ENCODE results near the gene ZNF717. TPM values are rescaled to one million over a fixed set of nuclear protein-coding genes. Genes with fewer than 3 reads are reported as not detected.

The ZNF717 gene
- total RNA-seq, 1 experiment from 2014 or later, result 13.0 TPM

- no peak overlapping the region for H3K56ac ChIP-seq (ENCODE audit: insufficient read length, low read depth, low read length)
- peaks cover 0 to 3% of the 10 kb centered on the region in 2 experiments; a peak in 2 of 4 replicates for H3K4me1 Mint-ChIP-seq
- no peaks in the 10 kb centered on the region for H3K27me3 ChIP-seq (ENCODE audit: insufficient read depth, low read length)
- H3K27me3 Mint-ChIP-seq (ENCODE audit: low read depth), result peaks cover 2% of the 10 kb centered on the region; the same call in 1 of the 2 replicates
- no peak overlapping the region for H2BK120ac ChIP-seq (ENCODE audit: low read depth, low read length, poor library complexity, severe bottlenecking)
- no peak overlapping the region for H3K9ac ChIP-seq (ENCODE audit: extremely low read depth, insufficient read length, low read length)
- H2AK5ac ChIP-seq (ENCODE audit: insufficient read length, low read length), result no peak overlapping the region
- no peak overlapping the region for H2BK20ac ChIP-seq (ENCODE audit: low read depth, low read length, poor library complexity, severe bottlenecking)
- H3K36me3 Mint-ChIP-seq (ENCODE audit: insufficient read depth in 1 of 3, low read depth in 3 of 3), result peaks cover 83 to 91% (median 86%) of the 10 kb centered on the region in 3 experiments
- H3K4ac ChIP-seq (ENCODE audit: low read depth, low read length), result no peak overlapping the region
- no peaks in the 10 kb centered on the region for H3K79me1 ChIP-seq (ENCODE audit: insufficient read depth, low read depth, low read length, poor library complexity, severe bottlenecking)
- no peak overlapping the region for H2BK12ac ChIP-seq (ENCODE audit: insufficient read length, low read depth, low read length)
- H3K79me2 ChIP-seq (ENCODE audit: insufficient read depth, low read length), result no peaks in the 10 kb centered on the region
- no peak overlapping the region for H4K5ac ChIP-seq (ENCODE audit: insufficient read length, low read depth, low read length)
- H3K18ac ChIP-seq (ENCODE audit: insufficient read length, low read depth, low read length), result no peak overlapping the region
- peaks cover 83 to 91% of the 10 kb centered on the region in 2 experiments for H3K9me3 Mint-ChIP-seq
- DNase-seq, result no peak
- no peak overlapping the region for H3T11ph ChIP-seq (ENCODE audit: low read length)
- H3K14ac ChIP-seq (ENCODE audit: insufficient read depth, low read length), result no peak overlapping the region
- TF ChIP-seq CTCF (conservative IDR thresholded peaks at IDR 0.05), result no peak
- H4K20me1 ChIP-seq (ENCODE audit: control insufficient read depth, insufficient read depth, insufficient read length), result no peaks in the 10 kb centered on the region
- no peak overlapping the region for H3K23ac ChIP-seq (ENCODE audit: insufficient read length, low read depth, low read length)
- no CpG with 5 or more reads among the region's 2 CpGs for WGBS (ENCODE audit: extremely low coverage, insufficient read length, low lambda C conversion rate)
- H2BK5ac ChIP-seq (ENCODE audit: insufficient read length, low read length), result no peak overlapping the region
- no peak overlapping the region for H4K8ac ChIP-seq (replicated peaks; ENCODE audit: insufficient read length, low read depth, low read length)
- H4K91ac ChIP-seq (ENCODE audit: insufficient read length, low read depth, low read length), result no peak overlapping the region
- H2AFZ ChIP-seq (ENCODE audit: low read length), result no peak overlapping the region
- H3K27ac ChIP-seq (ENCODE audit: insufficient read length, low read depth, low read length), result no peak overlapping the region
- H3K4me3 Mint-ChIP-seq, result no peak overlapping the region
- H3K23me2 ChIP-seq (ENCODE audit: insufficient read length, low read depth, low read length, poor library complexity, severe bottlenecking), result no peaks in the 10 kb centered on the region
- H3K4me2 ChIP-seq (ENCODE audit: insufficient read depth, insufficient read length, low read length), result no peak overlapping the region
- H3K27ac Mint-ChIP-seq, result no peak overlapping the region
- H2BK15ac ChIP-seq (ENCODE audit: low read depth, low read length), result no peak overlapping the region
- H3K4me1 ChIP-seq (ENCODE audit: insufficient read depth, low read length), result no peaks in the 10 kb centered on the region
- peaks cover 64% of the 10 kb centered on the region for H3K9me3 ChIP-seq (ENCODE audit: control insufficient read depth, low read depth, low read length)
Observed at GRCh38 chr3:75727985-75728384, 57.4 kb downstream of the ZNF717 start.

All from H9 (cell line).